Measurements from ENCODE around the gene DIAPH3. TPM values are rescaled to one million over a fixed set of nuclear protein-coding genes. Genes with fewer than 3 reads are reported as not detected.

The DIAPH3 gene
- total and polyA plus RNA-seq, 2 of the 8 experiments (the other 6 are each of a cell fraction or from before 2014, with no cell fraction given), result 8.0 to 30.8 TPM

GRCh38 chr13:60080850-60081249 lies 82.9 kb downstream of the DIAPH3 start:
- no peak overlapping the region for H2AK5ac ChIP-seq (ENCODE audit: low read depth, low read length)
- H3K4me2 ChIP-seq (ENCODE audit: insufficient read depth in 1 of 2, low read depth in 2 of 2, low read length in 2 of 2), result no peak overlapping the region
- H4K8ac ChIP-seq (ENCODE audit: extremely low read depth, insufficient read depth, low read length), result no peak overlapping the region
- H2BK15ac ChIP-seq (ENCODE audit: low read length), result no peak overlapping the region
- no peak overlapping the region for H4K91ac ChIP-seq (replicated peaks; ENCODE audit: insufficient read length, low read length)
- FAIRE-seq (no peak), DNase-seq (ENCODE audit: low read depth in 1 of 2, low spot score in 2 of 2) (no peak)
- H2BK12ac ChIP-seq (ENCODE audit: low read depth, low read length), result no peak overlapping the region
- no peak overlapping the region for H2BK5ac ChIP-seq (ENCODE audit: low read depth, low read length)
- no peaks in the 10 kb centered on the region for H3K36me3 ChIP-seq (ENCODE audit: control insufficient read depth in 2 of 4, insufficient read depth in 4 of 4, low read length in 3 of 4)
- H3K9ac ChIP-seq (replicated peaks in 1 of 4; ENCODE audit: extremely low read depth in 1 of 4, low read depth in 3 of 4, low read length in 3 of 4), result no peak overlapping the region
- H4K5ac ChIP-seq (ENCODE audit: insufficient read length, low read depth, low read length), result no peak overlapping the region
- WGBS, 2 experiments (ENCODE audit: extremely low coverage in 1 of 2, insufficient coverage in 1 of 2, insufficient read length in 1 of 2, insufficient replicate concordance in 2 of 2, low coverage in 1 of 2, low lambda C conversion rate in 2 of 2, missing lambda C conversion rate in 1 of 2), result 96% methylated on average over 1 of the region's 1 CpG; no CpG with 5 or more reads in 1 of the 2 experiments
- H2AFZ ChIP-seq (ENCODE audit: low read length), result no peak overlapping the region
- peaks cover 0 to 16% of the 10 kb centered on the region in 2 experiments; a peak in 2 of 4 replicates for H3K79me2 ChIP-seq (ENCODE audit: control insufficient read depth in 1 of 2, insufficient read depth in 2 of 2, low read length in 2 of 2)
- no peaks in the 10 kb centered on the region for H3K23me2 ChIP-seq (ENCODE audit: low read depth, low read length)
- H3K18ac ChIP-seq (ENCODE audit: extremely low read depth, low read length), result no peak overlapping the region
- ChIA-PET POLR2A (ENCODE audit: partially characterized antibody) (no interaction called here), CTCF (ENCODE audit: partially characterized antibody) (no interaction called here)
- no peaks in the 10 kb centered on the region for H4K20me1 ChIP-seq (replicated peaks in 1 of 2; ENCODE audit: control insufficient read depth in 1 of 2, insufficient read depth in 2 of 2, low read length in 2 of 2)
- no peak overlapping the region for H3K23ac ChIP-seq (ENCODE audit: insufficient read length)
- no peak overlapping the region for H3K14ac ChIP-seq (ENCODE audit: insufficient read length)
- H3K27me3 ChIP-seq (replicated peaks in 1 of 4; ENCODE audit: control insufficient read depth in 3 of 4, extremely low read depth in 1 of 4, insufficient read depth in 3 of 4, low read length in 3 of 4), result peaks cover 0 to 1% (median 0%) of the 10 kb centered on the region in 4 experiments; a peak in 1 of 7 replicates
- H3K79me1 ChIP-seq (ENCODE audit: low read depth, low read length), result peaks cover 3% of the 10 kb centered on the region; the same call in 1 of the 2 replicates
- H3K27ac ChIP-seq (ENCODE audit: low read depth, low read length), result no peak overlapping the region
- H3K4ac ChIP-seq (replicated peaks; ENCODE audit: insufficient read length, low read depth, low read length), result no peak overlapping the region
- H2BK20ac ChIP-seq (ENCODE audit: low read length), result no peak overlapping the region
- H3K4me1 ChIP-seq (replicated peaks in 1 of 4; ENCODE audit: control insufficient read depth in 3 of 4, insufficient read depth in 4 of 4, low read length in 3 of 4), result no peaks in the 10 kb centered on the region
- H3K56ac ChIP-seq (replicated peaks; ENCODE audit: insufficient read length, low read depth, low read length), result no peak overlapping the region
- no peak overlapping the region for H2BK120ac ChIP-seq (replicated peaks; ENCODE audit: low read depth, low read length)
- no peak overlapping the region for H3K4me3 ChIP-seq (ENCODE audit: extremely low read depth in 1 of 4, insufficient read depth in 2 of 4, low read depth in 3 of 4, low read length in 4 of 4)
- H3K9me3 ChIP-seq (ENCODE audit: insufficient read depth in 2 of 2, low read depth in 1 of 2, low read length in 1 of 2), result no peaks in the 10 kb centered on the region
- no peak for TF ChIP-seq CTCF (IDR thresholded peaks at IDR 0.05; ENCODE audit: control extremely low read depth in 1 of 3, insufficient read depth in 1 of 3, low read depth in 1 of 3, low read length in 3 of 3)
- no peak for TF ChIP-seq NRF1 (IDR thresholded peaks at IDR 0.05; ENCODE audit: low read depth, low read length)
- no peak for TF ChIP-seq MAFK (IDR thresholded peaks at IDR 0.05; ENCODE audit: low read depth, low read length)
- TF ChIP-seq EZH2 (IDR thresholded peaks at IDR 0.05; ENCODE audit: low read depth, low read length, severe bottlenecking), result no peak
- no peak for TF ChIP-seq GTF2F1 (IDR thresholded peaks at IDR 0.05; ENCODE audit: borderline replicate concordance, low read depth, low read length)
- TF ChIP-seq ASH2L (IDR thresholded peaks at IDR 0.05; ENCODE audit: low read length), result no peak
- no peak for TF ChIP-seq JUN (IDR thresholded peaks at IDR 0.05; ENCODE audit: low read depth, low read length)
- no peak for TF ChIP-seq FOSL1 (IDR thresholded peaks at IDR 0.05; ENCODE audit: insufficient read depth, low read depth, low read length)
- no peak for TF ChIP-seq KDM1A (IDR thresholded peaks at IDR 0.05; ENCODE audit: borderline replicate concordance, low read length)
- TF ChIP-seq ATF2 (IDR thresholded peaks at IDR 0.05; ENCODE audit: low read length), result no peak

Measured in H1 (cell line).